A172 (cell line): Measurements from ENCODE around the gene MMRN1. TPM values are rescaled to one million over a fixed set of nuclear protein-coding genes. Genes with fewer than 3 reads are reported as not detected.

Source experiments
- DNase-seq: peaks from one replicate; pipeline ENCODE4 v3.0.0-alpha.2; 2015; ENCODE audit warnings: low spot score
- total RNA-seq: library from RNA; depleted of rRNA; stranded (reverse); fragments of >200 nt; shearing (Covaris generic); gene quantifications from 2 replicates; pipeline ENCODE4 v1.2.3, GENCODE V29; 2014

MMRN1 gene
- total RNA-seq, 1 experiment from 2014 or later = not detected

GRCh38 chr4:89906777-89907521 lies 12.3 kb downstream of the MMRN1 start:
- no peak for DNase-seq

DNA sequence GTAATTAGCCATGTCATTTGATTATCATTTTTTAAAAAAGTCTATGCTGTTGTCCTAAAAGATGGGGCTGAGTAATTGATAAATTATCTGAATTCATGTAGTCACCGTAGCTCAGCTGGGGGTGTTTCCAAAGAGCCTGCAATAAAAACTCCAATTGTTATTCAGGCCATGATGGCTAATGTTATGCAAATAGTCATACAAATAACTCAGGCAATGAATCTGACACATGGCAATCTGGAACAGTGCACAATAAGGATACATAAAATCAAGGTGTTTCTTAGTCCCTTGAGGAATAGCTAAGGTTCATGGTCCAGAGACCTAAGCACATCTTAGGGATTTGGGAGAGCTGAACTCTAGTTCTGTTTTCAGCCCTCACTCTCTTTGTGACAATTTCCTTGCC lies 15.2 kb downstream of the MMRN1 start:
- no peak for DNase-seq

DNA sequence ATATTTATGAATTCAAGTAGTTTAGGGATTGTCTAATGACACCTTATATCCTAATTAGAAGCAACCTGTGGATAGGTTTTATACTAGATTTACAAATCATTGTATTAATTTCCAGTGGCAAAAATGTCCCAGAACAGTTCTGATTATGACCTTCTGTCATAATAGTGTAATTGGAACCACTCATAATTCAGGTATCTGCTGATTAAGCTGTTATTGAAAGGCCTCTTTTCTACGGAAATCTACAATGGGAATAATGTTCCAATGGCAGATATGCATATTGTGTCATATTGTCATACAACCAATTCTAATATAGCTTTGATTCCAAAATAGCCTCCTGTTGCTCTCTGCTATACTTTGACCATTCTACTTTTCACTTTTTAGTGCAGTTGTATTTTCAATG lies 19.0 kb downstream of the MMRN1 start:
- DNase-seq = no peak

DNA sequence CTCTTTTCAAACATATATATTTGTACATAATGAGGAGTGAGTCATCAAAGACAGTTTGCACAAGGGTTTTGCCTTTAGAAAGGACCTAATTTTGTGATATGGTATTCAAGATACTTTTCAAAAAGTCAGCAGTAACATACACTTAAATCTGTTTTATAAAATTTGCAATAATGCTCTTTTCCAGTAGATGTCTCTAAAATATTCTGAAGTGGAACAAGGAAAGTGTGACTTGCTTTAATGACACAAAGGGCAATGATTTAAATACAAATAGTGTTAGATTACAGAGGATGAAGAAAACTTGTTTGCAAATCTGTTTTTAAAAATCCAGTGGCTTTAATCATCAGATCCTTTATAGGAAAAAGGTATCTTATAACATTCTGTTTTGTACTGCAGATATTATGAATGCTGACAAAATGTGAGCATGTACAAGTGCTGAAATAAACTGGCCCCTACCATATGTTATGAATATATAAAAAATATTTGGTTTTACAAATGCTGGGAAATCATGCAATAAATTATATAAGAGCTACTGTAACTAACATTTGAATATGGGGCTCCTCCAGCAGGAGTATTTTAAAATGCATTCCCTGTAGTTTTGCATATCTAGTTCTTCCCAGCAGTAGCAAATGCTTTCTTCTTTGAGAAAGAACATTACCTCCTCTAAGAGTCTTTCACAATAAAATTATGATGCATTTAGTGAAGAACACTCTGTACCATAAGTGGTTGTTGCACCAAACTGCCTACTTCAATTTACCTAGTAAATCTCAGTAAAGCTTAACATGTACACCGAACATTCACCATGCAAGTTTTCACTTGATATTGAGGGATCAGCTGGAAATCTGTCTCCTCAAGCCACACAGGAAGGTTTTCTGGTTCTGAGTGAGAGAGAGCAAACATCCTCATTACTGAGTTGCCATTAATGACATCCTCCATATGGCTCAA lies 20.2 kb downstream of the MMRN1 start:
- DNase-seq = no peak

GRCh38 chr4:89915937-89916336 lies 21.3 kb downstream of the MMRN1 start:
- DNase-seq = no peak

GRCh38 chr4:89922848-89923416 lies 28.3 kb downstream of the MMRN1 start:
- DNase-seq = no peak

DNA sequence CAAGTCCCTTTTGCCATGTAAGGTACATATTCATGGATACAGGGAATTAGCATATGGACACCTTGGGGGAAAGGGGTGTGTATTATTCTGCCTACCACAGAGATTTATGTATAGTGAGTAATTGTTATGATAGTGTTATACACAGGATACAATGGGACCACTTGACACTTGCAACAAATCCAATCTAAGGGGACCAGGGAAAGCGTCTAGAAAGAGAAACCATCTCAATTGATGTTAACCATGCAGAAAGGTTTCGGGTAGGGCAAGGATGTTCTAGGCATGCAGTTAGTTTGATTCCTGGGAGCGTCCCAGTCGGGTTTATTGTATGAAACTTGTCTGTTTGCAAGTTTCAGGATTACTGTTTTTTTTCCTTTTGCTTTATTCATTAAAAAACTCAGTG lies 34.2 kb downstream of the MMRN1 start:
- no peak for DNase-seq

DNA sequence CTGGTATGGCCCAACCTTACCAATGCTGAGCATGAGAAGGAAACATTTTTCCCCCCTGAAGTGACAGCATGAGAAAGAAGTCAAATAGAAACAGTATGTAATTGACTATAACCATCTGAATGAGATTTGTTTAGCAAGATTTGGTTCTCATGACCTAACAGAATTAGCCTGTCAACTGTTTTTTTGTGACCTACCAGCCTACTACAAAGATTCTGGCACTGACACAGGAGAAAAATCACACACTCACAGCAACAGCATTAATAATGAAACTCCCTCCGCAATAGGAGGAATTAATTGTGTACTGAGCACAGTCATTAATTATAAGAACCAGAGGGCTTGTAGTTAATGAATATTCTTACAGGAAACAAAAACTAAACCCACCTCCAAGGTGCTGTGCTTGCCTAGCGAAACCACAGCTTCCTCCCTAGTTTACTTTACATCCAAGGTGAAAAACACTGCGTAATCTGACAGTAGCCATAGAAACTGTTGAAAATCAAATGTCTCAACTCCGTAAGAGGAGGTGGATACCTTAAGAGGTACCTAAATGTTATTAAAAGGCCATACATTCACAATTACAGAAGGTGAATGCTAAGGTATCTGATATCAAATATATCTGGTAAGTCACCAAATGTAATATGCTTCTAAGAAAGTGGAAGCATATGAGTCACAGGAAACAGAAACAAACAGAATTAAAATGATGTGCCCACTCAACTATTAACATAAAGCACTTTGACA lies 34.9 kb downstream of the MMRN1 start:
- DNase-seq = peak; percentile 25

- no peak for DNase-seq
These were observed 44.9 kb downstream of the MMRN1 start for GRCh38 chr4:89939546-89939945.

GRCh38 chr4:89939994-89940393 lies 45.3 kb downstream of the MMRN1 start:
- no peak for DNase-seq

- no peak for DNase-seq
These were observed 48.2 kb downstream of the MMRN1 start for GRCh38 chr4:89942811-89943210.

- no peak for DNase-seq
These were observed 55.2 kb downstream of the MMRN1 start for GRCh38 chr4:89949782-89950387.

DNA sequence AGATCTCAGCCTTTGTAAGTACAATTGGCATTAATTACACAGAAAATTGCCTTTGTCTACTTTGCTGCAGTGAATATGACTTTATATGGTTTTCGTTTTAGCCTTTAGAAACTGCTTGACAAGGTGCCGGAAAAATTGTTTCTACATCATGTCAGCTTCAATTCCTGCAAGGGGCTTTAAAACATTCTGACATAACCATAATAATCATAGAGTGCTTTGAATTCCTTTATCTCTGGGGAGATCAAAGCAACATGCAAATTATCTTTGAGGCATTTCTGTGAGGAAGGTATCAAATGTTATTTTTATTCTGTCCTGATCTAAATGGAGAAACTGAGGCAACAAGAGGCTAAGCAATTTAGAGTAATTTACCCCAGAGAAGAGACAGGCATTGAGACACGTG lies 57.8 kb downstream of the MMRN1 start:
- DNase-seq = no peak

- DNase-seq = no peak
These were observed 60.4 kb downstream of the MMRN1 start for GRCh38 chr4:89954906-89955695.

GRCh38 chr4:89957046-89957926 lies 62.6 kb downstream of the MMRN1 start:
- DNase-seq = no peak

DNA sequence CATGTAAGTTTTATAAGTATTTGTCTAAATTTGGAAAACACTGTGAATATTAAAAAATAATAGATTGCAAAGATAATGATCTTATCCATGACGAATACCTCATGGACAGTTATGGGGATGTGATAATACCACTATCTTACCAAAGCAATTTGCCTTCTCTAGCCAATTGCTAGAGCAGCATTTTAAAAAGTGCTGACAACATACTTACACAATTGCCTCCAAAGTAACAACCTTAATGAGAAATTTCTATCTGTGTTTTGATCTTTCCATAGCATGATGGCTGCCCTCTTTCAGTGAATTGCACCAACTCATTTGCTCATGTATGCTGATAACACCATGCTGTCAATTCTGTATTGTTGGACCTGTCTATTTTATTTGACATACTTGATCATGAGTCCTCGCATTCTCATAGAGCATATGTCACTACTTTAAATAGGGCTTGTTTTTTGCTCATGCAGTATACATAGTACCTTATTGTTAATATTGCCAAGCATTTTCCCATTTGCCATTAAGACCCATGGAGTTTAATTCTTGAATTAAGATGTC lies 87.2 kb downstream of the MMRN1 start:
- DNase-seq = no peak

GRCh38 chr4:89988268-89988667 lies 93.6 kb downstream of the MMRN1 start:
- DNase-seq = no peak

DNA sequence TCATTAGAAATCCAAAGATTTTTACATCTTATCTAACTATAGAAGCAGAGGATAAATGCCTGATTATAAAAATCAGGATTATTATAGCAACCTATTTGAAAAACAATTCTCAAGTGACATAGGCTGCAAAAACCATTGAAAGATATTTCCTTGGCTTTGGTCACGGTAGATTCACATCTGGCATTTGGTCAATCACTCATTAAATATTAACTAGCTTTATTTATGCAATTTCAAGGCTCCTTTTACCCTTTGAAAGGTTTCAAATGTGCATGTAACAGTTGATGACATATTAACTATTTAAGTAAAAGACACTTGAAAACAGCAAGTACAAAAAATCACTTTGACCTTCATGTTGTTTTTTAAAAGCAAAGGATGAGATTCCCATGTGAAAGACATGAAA lies 98.1 kb downstream of the MMRN1 start:
- no peak for DNase-seq

DNA sequence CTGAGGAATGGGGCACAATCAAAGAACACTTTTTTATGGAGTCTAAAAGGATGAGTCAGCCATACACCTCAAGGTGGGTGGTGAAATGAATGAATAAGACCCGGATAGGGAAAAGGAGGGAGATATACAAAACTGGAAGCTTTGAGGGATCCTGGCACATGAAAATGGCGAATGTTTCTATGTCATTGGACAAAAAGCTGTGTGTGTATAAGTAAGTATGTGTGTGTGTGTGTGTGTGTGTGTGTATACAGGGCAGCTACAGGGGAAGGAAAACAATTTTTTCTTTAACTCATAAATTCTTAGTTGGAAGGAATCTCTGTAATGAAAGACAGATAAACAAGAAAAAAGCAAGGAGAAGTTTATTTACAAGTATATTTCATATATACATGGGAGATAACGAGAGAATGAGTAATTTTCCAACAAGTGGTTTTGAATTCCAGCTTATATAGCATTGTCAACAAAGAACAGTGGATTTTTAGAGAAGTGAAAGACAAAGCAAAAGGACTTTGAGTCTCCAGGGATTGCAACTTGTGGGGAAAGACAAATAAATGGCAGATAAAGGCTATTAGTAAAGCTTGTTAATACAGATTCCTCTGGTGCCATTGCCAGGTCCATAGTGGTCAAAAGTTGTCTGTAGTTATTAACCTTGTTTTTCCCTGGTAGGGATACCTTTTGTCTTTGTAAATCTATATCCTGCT lies 99.7 kb downstream of the MMRN1 start:
- DNase-seq = peak; percentile 1
